GM12891 (cell line): Measurements from ENCODE around the gene GP1BB.

Experiments
- POLR2AphosphoS5 ChIP-seq: IDR thresholded peaks from 2 replicates; pipeline ENCODE4 v1.6.1; 2011; ENCODE audit warnings: low read depth, low read length, control low read depth
- SPI1 ChIP-seq: IDR thresholded peaks from 2 replicates; pipeline ENCODE4 v1.6.1; 2011; ENCODE audit warnings: low read depth, low read length, control low read depth

- TF ChIP-seq POLR2AphosphoS5 (no peak), SPI1 (no peak)
Observed at GRCh38 chr22:19755145-19755710, 31.9 kb downstream of the GP1BB start.
